SK-N-SH (cell line): Measurements from ENCODE around the gene AIFM3. TPM values are rescaled to one million over a fixed set of nuclear protein-coding genes. Genes with fewer than 3 reads are reported as not detected.

ENCODE experiments used
- CTCF ChIA-PET: fragments of 300-600, 350-600 bp; formaldehyde crosslinking; extraction: SDS; loops from one replicate; lab custom pipeline; 2021; lab: Yijun Ruan, JAX
- POLR2A ChIA-PET: fragments of 350-600 bp; sonication (Branson Sonifier 250); formaldehyde crosslinking; extraction: SDS; loops from one replicate; lab custom pipeline; 2020; ENCODE audit warnings: antibody characterized with exemption, inconsistent platforms; lab: Yijun Ruan, JAX
- DNase-seq: peaks from one replicate; pipeline ENCODE4 v3.0.0; 2012
- H2AFZ ChIP-seq: fragments of 200-600 bp; sonication (generic); 2 replicates; pipeline ENCODE4 v1.8.1; 2016; ENCODE audit warnings: antibody characterized with exemption, mild to moderate bottlenecking, low read depth
- H3F3A ChIP-seq: fragments of 200-600 bp; sonication (generic); replicated peaks from 2 replicates; pipeline ENCODE3; 2016; ENCODE audit warnings: antibody characterized with exemption, mild to moderate bottlenecking; ENCODE audit not compliant: insufficient read depth
- H3K27ac ChIP-seq, 2 experiments: fragments of 200-500 bp in 1 of 2; fragments of 200-600 bp in 1 of 2; sonication (Bioruptor generic) in 1 of 2; sonication (generic), shearing (Covaris generic) in 1 of 2; 2 replicates each; pipeline versions ENCODE4 v1.5.1 to v1.6.1; 2014 to 2016; ENCODE audit warnings: low read depth in 2 of 2, inconsistent platforms in 1 of 2, low read length in 1 of 2, mild to moderate bottlenecking in 1 of 2, mixed read lengths in 1 of 2
- H3K27me3 ChIP-seq: fragments of 200-600 bp; sonication (generic), shearing (Covaris generic); 2 replicates; pipeline ENCODE4 v1.6.1; 2016; ENCODE audit warnings: mixed run types; ENCODE audit not compliant: insufficient read depth
- H3K36me3 ChIP-seq, 2 experiments: fragments of 200-500 bp in 1 of 2; fragments of 200-600 bp in 1 of 2; sonication (Bioruptor generic) in 1 of 2; sonication (generic) in 1 of 2; replicated peaks in 1 of 2; 2 replicates each; pipeline versions ENCODE3 to v1.5.1; 2014 to 2016; ENCODE audit warnings: low read length in 1 of 2, mild to moderate bottlenecking in 1 of 2; ENCODE audit not compliant: insufficient read depth in 2 of 2, control insufficient read depth in 1 of 2
- H3K4me1 ChIP-seq, 2 experiments: fragments of 200-500 bp in 1 of 2; fragments of 200-600 bp in 1 of 2; sonication (Bioruptor generic) in 1 of 2; sonication (generic), shearing (Covaris generic) in 1 of 2; 2 replicates each; pipeline versions ENCODE4 v1.5.1 to v1.6.1; 2014 to 2016; ENCODE audit warnings: low read depth in 1 of 2, low read length in 1 of 2, mixed run types in 1 of 2; ENCODE audit not compliant: insufficient read depth in 2 of 2, control insufficient read depth in 1 of 2
- H3K4me2 ChIP-seq: fragments of 200-600 bp; sonication (generic), shearing (Covaris generic); 2 replicates; pipeline ENCODE4 v1.6.1; 2017; ENCODE audit warnings: mixed run types
- H3K4me3 ChIP-seq, 2 experiments: fragments of 200-500 bp in 1 of 2; fragments of 200-600 bp in 1 of 2; sonication (Bioruptor generic) in 1 of 2; sonication (generic), shearing (Covaris generic) in 1 of 2; 2 replicates each; pipeline versions ENCODE4 v1.5.1 to v1.8.1; 2014 to 2016; ENCODE audit warnings: low read depth in 2 of 2, inconsistent platforms in 1 of 2, low read length in 1 of 2, mild to moderate bottlenecking in 1 of 2, mixed read lengths in 1 of 2, moderate library complexity in 1 of 2
- H3K79me2 ChIP-seq: fragments of 200-600 bp; sonication (generic); 2 replicates; pipeline ENCODE4 v1.8.1; 2017; ENCODE audit warnings: mild to moderate bottlenecking; ENCODE audit not compliant: insufficient read depth
- H3K9ac ChIP-seq: fragments of 200-600 bp; sonication (generic); 2 replicates; pipeline ENCODE4 v1.6.1; 2017; ENCODE audit warnings: mixed run types
- H3K9me2 ChIP-seq: fragments of 200-600 bp; sonication (generic); 2 replicates; pipeline ENCODE4 v1.6.1; 2017; ENCODE audit warnings: mixed run types
- H3K9me3 ChIP-seq: fragments of 200-600 bp; sonication (generic); 2 replicates; pipeline ENCODE4 v1.6.1; 2017; ENCODE audit warnings: mixed run types, mild to moderate bottlenecking, moderate library complexity
- H4K20me1 ChIP-seq: fragments of 200-600 bp; sonication (generic); 2 replicates; pipeline ENCODE4 v1.6.1; 2017; ENCODE audit warnings: mild to moderate bottlenecking, mixed run types; ENCODE audit not compliant: insufficient read depth
- EP300 ChIP-seq, 2 experiments: IDR thresholded peaks; 2 replicates each; pipeline versions ENCODE4 v1.4.0 to v1.6.1; 2012; ENCODE audit warnings: borderline replicate concordance in 1 of 2, low read depth in 1 of 2, low read length in 1 of 2
- FOSL2 ChIP-seq: IDR thresholded peaks from 2 replicates; pipeline ENCODE4 v1.4.0; 2012; ENCODE audit warnings: low read depth, mild to moderate bottlenecking, moderate library complexity, borderline replicate concordance
- FOXM1 ChIP-seq: IDR thresholded peaks from 2 replicates; pipeline ENCODE4 v1.4.0; 2012; ENCODE audit warnings: low read depth, mild to moderate bottlenecking
- GABPA ChIP-seq: IDR thresholded peaks from 2 replicates; pipeline ENCODE4 v1.4.0; 2012; ENCODE audit warnings: low read depth, mild to moderate bottlenecking
- NFIC ChIP-seq: IDR thresholded peaks from 2 replicates; pipeline ENCODE4 v1.4.0; 2012; ENCODE audit warnings: borderline replicate concordance
- POLR2AphosphoS5 ChIP-seq: IDR thresholded peaks from 2 replicates; pipeline ENCODE4 v1.6.1; 2012; ENCODE audit warnings: low read depth, low read length
- RAD21 ChIP-seq: IDR thresholded peaks from 2 replicates; pipeline ENCODE4 v1.6.1; 2012; ENCODE audit warnings: mild to moderate bottlenecking, low read length
- RFX5 ChIP-seq: IDR thresholded peaks from 2 replicates; pipeline ENCODE4 v1.6.1; 2012; ENCODE audit warnings: mild to moderate bottlenecking, improper control_type of control experiment, low read length
- RXRA ChIP-seq: IDR thresholded peaks from 2 replicates; pipeline ENCODE4 v1.4.0; 2012; ENCODE audit warnings: low read depth, mild to moderate bottlenecking, borderline replicate concordance
- SIN3A ChIP-seq: IDR thresholded peaks from 2 replicates; pipeline ENCODE4 v1.6.1; 2012; ENCODE audit warnings: low read depth, mild to moderate bottlenecking, low read length, moderate library complexity, borderline replicate concordance
- TCF12 ChIP-seq: IDR thresholded peaks from 2 replicates; pipeline ENCODE4 v1.4.0; 2012
- YY1 ChIP-seq: IDR thresholded peaks from 2 replicates; pipeline ENCODE4 v1.4.0; 2012; ENCODE audit warnings: low read depth, mild to moderate bottlenecking
- WGBS: methylation state at CpG from one replicate; pipeline ENCODE4 v1.1.6; 2017; ENCODE audit warnings: low lambda C conversion rate; 5-methylcytosine and 5-hydroxymethylcytosine counted together
- polyA plus RNA-seq, 3 experiments: library from polyadenylated mRNA; depleted of rRNA; stranded (reverse); fragments of >200 nt; gene quantifications; 2 replicates each; pipeline ENCODE4 v1.2.3, GENCODE V29; 2012

The AIFM3 gene
- polyA plus RNA-seq, 1 of the 3 experiments (the other 2 are of a cell fraction), result 1.7 TPM

DNA sequence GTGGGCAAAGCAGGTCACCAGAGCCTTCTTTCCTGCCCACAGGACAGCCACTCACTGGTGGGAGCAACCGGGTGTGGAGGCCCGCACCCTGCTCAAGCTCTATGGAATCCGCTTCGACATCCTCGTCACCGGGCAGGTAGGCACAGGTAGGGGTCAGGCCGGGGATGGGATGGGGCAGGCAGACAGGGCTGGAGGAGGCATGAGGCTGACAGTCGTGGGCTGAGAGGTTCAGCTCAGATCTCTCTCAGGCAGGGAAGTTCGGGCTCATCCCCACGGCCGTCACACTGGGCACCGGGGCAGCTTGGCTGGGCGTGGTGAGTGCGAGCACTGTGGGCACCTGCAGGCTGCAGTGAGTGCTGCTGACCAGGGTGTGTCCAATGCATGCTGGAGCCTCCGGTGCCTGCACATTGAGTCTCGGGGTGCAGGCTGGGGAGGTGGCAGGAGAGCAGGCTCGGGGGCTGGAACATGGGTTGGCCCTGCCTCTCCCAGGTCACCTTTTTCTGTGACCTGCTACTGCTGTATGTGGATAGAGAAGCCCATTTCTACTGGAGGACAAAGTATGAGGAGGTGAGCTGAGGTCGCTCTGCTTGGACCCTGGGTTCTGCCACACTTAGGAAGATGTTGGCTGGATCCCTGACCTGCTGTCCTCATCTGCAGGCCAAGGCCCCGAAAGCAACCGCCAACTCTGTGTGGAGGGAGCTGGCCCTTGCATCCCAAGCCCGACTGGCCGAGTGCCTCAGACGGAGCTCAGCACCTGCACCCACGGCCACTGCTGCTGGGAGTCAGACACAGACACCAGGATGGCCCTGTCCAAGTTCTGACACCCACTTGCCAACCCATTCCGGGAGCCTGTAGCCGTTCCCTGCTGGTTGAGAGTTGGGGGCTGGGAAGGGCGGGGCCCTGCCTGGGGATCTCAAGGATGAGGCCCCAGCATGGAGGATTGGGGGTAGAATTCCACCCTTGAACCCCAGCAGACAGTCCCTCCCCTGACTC is 59.0 kb downstream of the AIFM3 start:
- no peaks in the 10 kb centered on the region for H3K79me2 ChIP-seq
- ChIA-PET POLR2A (no interaction called here), CTCF (interaction anchor here (0.8 kb wide), 1 partner anchor 77 kb away, joined by 3 read pairs; no protein-coding TSS in a partner anchor)
- no peak for DNase-seq
- no peaks in the 10 kb centered on the region for H3F3A ChIP-seq
- H3K9me3 ChIP-seq, result no peaks in the 10 kb centered on the region
- no peaks in the 10 kb centered on the region for H3K9me2 ChIP-seq
- H3K4me1 ChIP-seq, result peaks cover 0 to 28% of the 10 kb centered on the region in 2 experiments; a peak in 1 of 4 replicates
- H3K4me2 ChIP-seq, result no peak overlapping the region
- no peak overlapping the region for H3K4me3 ChIP-seq
- no peak overlapping the region for H2AFZ ChIP-seq
- no peak overlapping the region for H3K27ac ChIP-seq
- no peaks in the 10 kb centered on the region for H4K20me1 ChIP-seq
- H3K36me3 ChIP-seq, result no peaks in the 10 kb centered on the region
- no peak for TF ChIP-seq SIN3A
- no peak for TF ChIP-seq EP300 (IDR thresholded peaks at IDR 0.05; ENCODE audit: borderline replicate concordance in 1 of 2, low read depth in 1 of 2, low read length in 1 of 2)
- TF ChIP-seq RXRA, result no peak
- TF ChIP-seq TCF12, result no peak
- no peak for TF ChIP-seq FOSL2
- no peak for TF ChIP-seq GABPA
- TF ChIP-seq RFX5, result no peak
- TF ChIP-seq RAD21, result no peak
- no peak for TF ChIP-seq YY1
- TF ChIP-seq FOXM1, result no peak
- no peak overlapping the region for H3K9ac ChIP-seq
- H3K27me3 ChIP-seq, result no peaks in the 10 kb centered on the region
- WGBS, result 82% methylated on average over 10 of the region's 27 CpGs

- H3K27me3 ChIP-seq, result no peaks in the 10 kb centered on the region
- H3K9me3 ChIP-seq, result no peaks in the 10 kb centered on the region
- H3K79me2 ChIP-seq, result no peaks in the 10 kb centered on the region
- H4K20me1 ChIP-seq, result no peaks in the 10 kb centered on the region
- TF ChIP-seq POLR2AphosphoS5, result no peak
- TF ChIP-seq NFIC, result peak; percentile 24
- no peaks in the 10 kb centered on the region for H3F3A ChIP-seq
- H2AFZ ChIP-seq, result no peak overlapping the region
- no peaks in the 10 kb centered on the region for H3K36me3 ChIP-seq
- no peaks in the 10 kb centered on the region for H3K9me2 ChIP-seq
- peaks cover 0 to 31% of the 10 kb centered on the region in 2 experiments; a peak in 1 of 4 replicates for H3K4me1 ChIP-seq
- H3K27ac ChIP-seq, result no peak overlapping the region
- no peak for DNase-seq
- H3K9ac ChIP-seq, result no peak overlapping the region
- 65% methylated on average over 6 of the region's 14 CpGs for WGBS
- H3K4me2 ChIP-seq, result no peak overlapping the region
- no peak overlapping the region for H3K4me3 ChIP-seq
- CTCF ChIA-PET, result interaction anchor here (0.8 kb wide), 2 partner anchors 76 kb away, joined by 3 read pairs; no protein-coding TSS in a partner anchor
- POLR2A ChIA-PET, result no interaction called here
Measured at GRCh38 chr22:21026783-21027692, 60.0 kb downstream of the AIFM3 start.
